Effector CD4-positive, alpha-beta T cell (primary cell): Measurements from ENCODE around the gene COL4A6.

Source experiments
- DNase-seq: peaks from one replicate; pipeline ENCODE4 v3.0.0-alpha.2; 2020

Gene COL4A6

GRCh38 chrX:108156934-108157466 is 281.2 kb downstream of the COL4A6 start:
- no peak for DNase-seq

- DNase-seq: no peak
Measured at GRCh38 chrX:108156082-108156481, 282.1 kb downstream of the COL4A6 start.

DNA sequence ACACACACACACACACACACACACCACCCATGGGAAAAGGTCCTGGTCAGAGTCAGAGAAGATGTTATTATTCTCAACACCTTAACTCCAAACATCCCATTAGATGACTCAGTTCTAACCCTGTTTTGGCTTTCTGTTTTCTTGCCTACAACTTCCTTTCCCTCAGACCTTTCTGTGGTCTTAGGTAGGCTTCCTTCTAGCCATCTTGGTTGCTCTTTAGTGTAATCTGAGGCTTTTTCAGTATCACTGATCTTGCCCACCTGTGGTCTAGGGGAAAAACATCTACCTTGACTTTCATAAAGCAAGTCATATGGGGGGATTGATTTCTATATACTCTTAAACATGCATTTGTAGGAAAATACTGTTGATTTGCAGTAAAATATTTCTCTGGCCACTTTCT is 289.7 kb downstream of the COL4A6 start:
- no peak for DNase-seq

GRCh38 chrX:108138814-108139702 is 299.2 kb downstream of the COL4A6 start:
- no peak for DNase-seq

DNA sequence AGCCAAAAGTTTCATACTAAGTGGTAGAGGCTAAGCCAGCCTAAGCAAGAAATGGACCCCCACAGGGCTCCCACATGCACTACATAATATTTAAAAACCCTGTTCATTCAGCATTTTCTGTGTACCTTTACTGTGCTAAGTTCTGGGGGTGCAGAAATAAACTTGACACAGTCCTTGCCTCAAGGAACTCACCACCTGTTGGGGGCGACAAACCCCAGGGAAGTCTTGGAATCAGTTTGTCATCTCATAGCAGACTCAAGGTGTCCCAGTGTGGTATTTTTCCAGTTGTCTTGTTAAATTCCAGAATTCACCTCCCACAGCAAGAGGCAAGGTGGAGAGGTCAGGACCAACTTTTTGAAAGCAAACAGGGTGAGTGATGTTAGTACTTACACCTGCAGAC is 303.5 kb downstream of the COL4A6 start:
- DNase-seq: no peak

- DNase-seq: no peak
Measured at GRCh38 chrX:108132876-108133275, 305.3 kb downstream of the COL4A6 start.

- no peak for DNase-seq
Measured at GRCh38 chrX:108132034-108132433, 306.2 kb downstream of the COL4A6 start.

- no peak for DNase-seq
Measured at GRCh38 chrX:108131471-108131870, 306.8 kb downstream of the COL4A6 start.

DNA sequence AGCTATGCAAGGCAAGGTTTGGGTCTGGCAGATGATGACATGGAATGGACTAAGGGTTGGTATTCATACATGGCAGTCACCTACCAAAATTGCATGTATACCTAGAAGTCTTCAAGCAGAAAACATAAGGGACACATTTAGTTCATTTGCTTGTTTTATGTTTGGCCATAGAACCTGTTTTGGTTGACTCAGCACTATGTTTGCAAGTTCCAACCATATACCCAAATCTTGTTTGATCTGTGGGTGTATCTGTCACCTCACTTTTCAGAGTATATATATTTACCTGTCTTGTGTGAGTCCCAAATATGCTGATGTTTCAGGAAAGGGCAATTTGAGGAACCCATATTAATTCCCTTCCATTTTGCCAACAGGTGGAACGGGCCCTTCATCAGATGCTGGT is 307.3 kb downstream of the COL4A6 start:
- DNase-seq: no peak

- no peak for DNase-seq
Measured at GRCh38 chrX:108127152-108127551, 311.1 kb downstream of the COL4A6 start.

GRCh38 chrX:108126661-108127060 is 311.6 kb downstream of the COL4A6 start:
- DNase-seq: no peak

DNA sequence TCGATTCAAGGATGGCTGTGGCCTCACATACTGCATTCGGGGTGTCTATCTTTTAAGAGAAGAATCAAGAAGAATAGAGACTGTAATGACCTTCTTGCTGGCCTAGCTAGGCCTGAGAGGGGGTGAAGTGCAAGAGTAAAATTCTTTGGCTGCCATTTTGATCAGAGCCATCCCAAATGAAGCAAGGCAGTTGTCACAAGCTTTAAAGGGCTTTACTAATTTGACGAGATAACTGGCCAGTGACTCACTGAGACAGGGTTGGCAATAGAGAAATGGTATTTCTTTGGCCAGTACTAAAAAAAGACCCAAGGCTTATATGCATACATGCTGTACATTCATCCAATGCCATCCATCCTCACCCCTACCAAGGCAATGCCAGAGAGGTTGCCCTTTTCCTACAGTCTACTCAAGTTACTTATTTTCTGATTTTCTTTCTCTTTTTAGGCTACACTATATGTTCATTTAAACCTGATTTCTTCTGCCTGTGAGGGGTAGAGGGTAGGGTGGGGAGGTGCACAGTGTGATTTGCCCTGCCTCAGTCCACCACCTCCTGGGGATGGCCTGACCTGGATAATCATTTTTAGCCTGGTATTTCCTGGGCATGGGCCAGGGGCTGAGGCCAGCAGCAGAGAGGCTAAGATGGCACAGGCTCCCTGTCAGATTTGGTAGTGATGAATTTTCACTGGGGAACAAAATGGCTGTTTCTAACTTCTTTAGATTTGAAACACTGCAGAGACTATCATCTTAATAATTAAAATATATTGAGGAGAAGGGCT is 314.4 kb downstream of the COL4A6 start:
- no peak for DNase-seq

GRCh38 chrX:108122748-108123147 is 315.5 kb downstream of the COL4A6 start:
- DNase-seq: no peak

GRCh38 chrX:108121291-108121690 is 316.9 kb downstream of the COL4A6 start:
- no peak for DNase-seq

- DNase-seq: no peak
Measured at GRCh38 chrX:108117988-108118387, 320.2 kb downstream of the COL4A6 start.

- no peak for DNase-seq
Measured at GRCh38 chrX:108114541-108114940, 323.7 kb downstream of the COL4A6 start.
